HepG2 (cell line): ENCODE results near the gene NAV2. TPM values are rescaled to one million over a fixed set of nuclear protein-coding genes. Genes with fewer than 3 reads are reported as not detected.

Source experiments
- EED ChIP-seq: sonication (generic); formaldehyde crosslinking; IDR thresholded peaks from 2 replicates; pipeline ENCODE4 v1.5.0; 2020; ENCODE audit warnings: mild to moderate bottlenecking, missing genetic modification reagents
- ETV6 ChIP-seq: sonication (generic); formaldehyde crosslinking; conservative IDR thresholded peaks from 2 replicates; pipeline ENCODE4 v1.4.0; 2020; ENCODE audit warnings: missing genetic modification reagents
- IRX3 ChIP-seq: sonication (generic); formaldehyde crosslinking; IDR thresholded peaks from 2 replicates; pipeline ENCODE4 v1.8.1; 2023; ENCODE audit warnings: mild to moderate bottlenecking, low read depth, missing genetic modification reagents, borderline replicate concordance
- KAT7 ChIP-seq: IDR thresholded peaks from 2 replicates; pipeline ENCODE4 v1.6.1; 2018; ENCODE audit warnings: borderline replicate concordance, missing compliant biosample characterization
- NONO ChIP-seq, 2 experiments: fragments of 450-650 bp in 1 of 2; sonication (generic) in 1 of 2; formaldehyde crosslinking in 1 of 2; IDR thresholded peaks in 1 of 2; conservative IDR thresholded peaks in 1 of 2; 2 replicates each; pipeline versions ENCODE4 v1.6.1 to v1.8.0; 2017 to 2022; ENCODE audit warnings: mild to moderate bottlenecking in 1 of 2, missing genetic modification reagents in 1 of 2, moderate library complexity in 1 of 2
- NR2F1 ChIP-seq, 2 experiments: fragments of 450-650 bp in 1 of 2; formaldehyde crosslinking in 1 of 2; IDR thresholded peaks; 2 replicates each; pipeline versions ENCODE4 v1.5.0 to v1.6.1; 2016 to 2020; ENCODE audit warnings: mild to moderate bottlenecking in 1 of 2, missing compliant biosample characterization in 1 of 2, missing genetic modification reagents in 1 of 2, moderate library complexity in 1 of 2
- PHF20 ChIP-seq: sonication (generic); formaldehyde crosslinking; IDR thresholded peaks from 2 replicates; pipeline ENCODE4 v1.5.0; 2020; ENCODE audit warnings: mild to moderate bottlenecking, missing genetic modification reagents
- REPIN1 ChIP-seq: sonication (generic); formaldehyde crosslinking; IDR thresholded peaks from 2 replicates; pipeline ENCODE4 v1.8.0; 2022; ENCODE audit warnings: missing genetic modification reagents, low read depth, mild to moderate bottlenecking, borderline replicate concordance
- SOX5 ChIP-seq: IDR thresholded peaks from 2 replicates; pipeline ENCODE4 v1.6.1; 2016; ENCODE audit warnings: borderline replicate concordance
- TMF1 ChIP-seq: sonication (generic); formaldehyde crosslinking; IDR thresholded peaks from 2 replicates; pipeline ENCODE4 v1.8.1; 2022; ENCODE audit warnings: low read depth, missing genetic modification reagents
- ZFP82 ChIP-seq: sonication (generic); formaldehyde crosslinking; IDR thresholded peaks from 2 replicates; pipeline ENCODE4 v1.5.1; 2020; ENCODE audit warnings: mild to moderate bottlenecking, missing genetic modification reagents, borderline replicate concordance
- ZMAT3 ChIP-seq: sonication (generic); formaldehyde crosslinking; conservative IDR thresholded peaks from 2 replicates; pipeline ENCODE4 v1.7.0; 2021; ENCODE audit warnings: missing genetic modification reagents
- ZNF451 ChIP-seq: sonication (generic); formaldehyde crosslinking; IDR thresholded peaks from 2 replicates; pipeline ENCODE4 v1.5.0; 2020; ENCODE audit warnings: mild to moderate bottlenecking, missing genetic modification reagents
- ZNF598 ChIP-seq: sonication (generic); formaldehyde crosslinking; IDR thresholded peaks from 2 replicates; pipeline ENCODE4 v1.5.1; 2020; ENCODE audit warnings: mild to moderate bottlenecking, missing genetic modification reagents, borderline replicate concordance
- ZNF629 ChIP-seq: sonication (generic); formaldehyde crosslinking; conservative IDR thresholded peaks from 2 replicates; pipeline ENCODE4 v1.5.0; 2020; ENCODE audit warnings: missing genetic modification reagents
- ZNF652 ChIP-seq: IDR thresholded peaks from 2 replicates; pipeline ENCODE4 v1.6.1; 2016; ENCODE audit warnings: low read depth, borderline replicate concordance
- ZNF678 ChIP-seq: sonication (generic); formaldehyde crosslinking; IDR thresholded peaks from 2 replicates; pipeline ENCODE4 v1.4.0; 2020; ENCODE audit warnings: mild to moderate bottlenecking, missing genetic modification reagents
- ZNF749 ChIP-seq: sonication (generic); formaldehyde crosslinking; IDR thresholded peaks from 2 replicates; pipeline ENCODE4 v1.8.0; 2022; ENCODE audit warnings: mild to moderate bottlenecking, missing genetic modification reagents, moderate library complexity, borderline replicate concordance
- ZNF878 ChIP-seq: sonication (generic); formaldehyde crosslinking; IDR thresholded peaks from 2 replicates; pipeline ENCODE4 v1.8.1; 2023; ENCODE audit warnings: mild to moderate bottlenecking, missing genetic modification reagents, moderate library complexity
- polyA plus RNA-seq, 8 experiments: library from polyadenylated mRNA; depleted of rRNA in 3 of 8; stranded (reverse) in 7 of 8; unstranded in 1 of 8; fragments of >200 nt; fragmentation: Illumina TruSeq in 4 of 8; extraction: Trizol in 4 of 8; gene quantifications; 2 replicates each; pipeline versions ENCODE4 v1.2.1 to v1.2.3, GENCODE V29; 2011 to 2016; ENCODE audit warnings: low read depth in 4 of 8, missing spikeins in 1 of 8, mixed read lengths in 1 of 8; ENCODE audit not compliant: insufficient read depth in 1 of 8
- total RNA-seq, 5 experiments: library from RNA; depleted of rRNA; stranded (reverse); fragments of >200 nt; fragmentation: Illumina TruSeq; extraction: Trizol; gene quantifications; 2 replicates each; pipeline ENCODE4 v1.2.3, GENCODE V29; 2016; ENCODE audit warnings: low read depth in 1 of 5
- TF ChIP-seq, protein P1 (sequence below): sonication (generic); formaldehyde crosslinking; IDR thresholded peaks from 2 replicates; pipeline ENCODE4 v1.4.0; 2020; ENCODE audit warnings: low read depth, missing genetic modification reagents
- TF ChIP-seq, protein P2 (sequence below): sonication (generic); formaldehyde crosslinking; IDR thresholded peaks from 2 replicates; pipeline ENCODE4 v1.9.0; 2021; ENCODE audit warnings: missing genetic modification reagents, borderline replicate concordance
- TF ChIP-seq, protein P3 (sequence below): sonication (generic); formaldehyde crosslinking; IDR thresholded peaks from 2 replicates; pipeline ENCODE4 v1.9.0; 2021; ENCODE audit warnings: missing genetic modification reagents, mild to moderate bottlenecking, borderline replicate concordance

NAV2 gene
- total and polyA plus RNA-seq, 2 of the 13 experiments (the other 11 are each of a cell fraction or from before 2014, with no cell fraction given), result 9.3 to 34.6 TPM

DNA sequence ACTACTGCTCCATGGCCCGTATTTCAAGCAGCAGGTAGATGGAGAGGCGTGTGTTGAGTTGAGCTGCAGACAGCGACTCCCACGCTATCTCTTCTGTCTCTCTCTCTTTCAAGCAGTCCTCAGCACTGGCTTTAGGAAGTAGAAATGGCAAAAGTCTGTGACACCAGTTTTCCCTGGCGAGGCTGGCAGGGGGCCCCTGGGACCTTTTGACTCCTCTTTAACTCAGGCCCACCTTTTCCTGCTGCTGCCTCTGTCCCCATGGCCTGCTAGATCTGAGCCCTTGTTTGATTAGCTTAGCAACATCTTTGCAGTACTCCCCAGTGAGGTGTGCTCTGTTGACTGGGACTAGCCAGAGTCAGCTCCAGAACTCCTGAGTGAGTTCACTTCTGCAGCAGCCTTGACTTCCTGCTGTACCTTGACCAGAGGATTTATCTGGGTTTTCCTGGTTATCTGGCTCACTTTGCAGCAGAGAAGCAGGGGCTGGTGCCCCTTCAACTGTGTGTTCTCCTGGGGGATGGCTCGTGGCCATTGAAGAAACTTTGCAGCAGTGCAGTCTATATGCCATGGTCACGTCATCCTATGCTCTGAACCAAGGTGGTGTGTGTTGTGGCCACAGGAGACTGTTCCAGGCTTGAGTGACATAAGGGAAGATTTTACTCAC is 263.8 kb downstream of the NAV2 start (continued):
- TF ChIP-seq ZNF451 (CRISPR knock-in tag) (0 out of 2 replicates have a peak, but pooled peaks have one; percentile 51), ZNF878 (CRISPR knock-in tag) (no peak), ZNF749 (CRISPR knock-in tag) (no peak), TMF1 (CRISPR knock-in tag) (no peak), ZNF652 (CRISPR knock-in tag) (no peak), REPIN1 (CRISPR knock-in tag) (no peak; the same call in 1 of the 2 replicates), NONO (IDR thresholded peaks at IDR 0.05) (no peak), NONO (CRISPR knock-in tag; conservative IDR thresholded peaks at IDR 0.05) (peak; percentile 38; the same call in 1 of the 2 replicates), ZMAT3 (peak; percentile 32; the same call in 1 of the 2 replicates), ETV6 (no peak), EED (no peak), PHF20 (no peak), KAT7 (CRISPR knock-in tag) (no peak), IRX3 (CRISPR knock-in tag) (no peak), ZNF629 (CRISPR knock-in tag) (peak; percentile 53), ZNF678 (CRISPR knock-in tag) (no peak), NR2F1 (CRISPR knock-in tag; IDR thresholded peaks at IDR 0.05) (0 out of 4 replicates have a peak, but pooled peaks of 1 of the 2 experiments have one; percentile 12), ZNF598 (CRISPR knock-in tag) (no peak), SOX5 (CRISPR knock-in tag) (no peak), ZFP82 (CRISPR knock-in tag) (no peak)
- TF ChIP-seq, protein P1, sequence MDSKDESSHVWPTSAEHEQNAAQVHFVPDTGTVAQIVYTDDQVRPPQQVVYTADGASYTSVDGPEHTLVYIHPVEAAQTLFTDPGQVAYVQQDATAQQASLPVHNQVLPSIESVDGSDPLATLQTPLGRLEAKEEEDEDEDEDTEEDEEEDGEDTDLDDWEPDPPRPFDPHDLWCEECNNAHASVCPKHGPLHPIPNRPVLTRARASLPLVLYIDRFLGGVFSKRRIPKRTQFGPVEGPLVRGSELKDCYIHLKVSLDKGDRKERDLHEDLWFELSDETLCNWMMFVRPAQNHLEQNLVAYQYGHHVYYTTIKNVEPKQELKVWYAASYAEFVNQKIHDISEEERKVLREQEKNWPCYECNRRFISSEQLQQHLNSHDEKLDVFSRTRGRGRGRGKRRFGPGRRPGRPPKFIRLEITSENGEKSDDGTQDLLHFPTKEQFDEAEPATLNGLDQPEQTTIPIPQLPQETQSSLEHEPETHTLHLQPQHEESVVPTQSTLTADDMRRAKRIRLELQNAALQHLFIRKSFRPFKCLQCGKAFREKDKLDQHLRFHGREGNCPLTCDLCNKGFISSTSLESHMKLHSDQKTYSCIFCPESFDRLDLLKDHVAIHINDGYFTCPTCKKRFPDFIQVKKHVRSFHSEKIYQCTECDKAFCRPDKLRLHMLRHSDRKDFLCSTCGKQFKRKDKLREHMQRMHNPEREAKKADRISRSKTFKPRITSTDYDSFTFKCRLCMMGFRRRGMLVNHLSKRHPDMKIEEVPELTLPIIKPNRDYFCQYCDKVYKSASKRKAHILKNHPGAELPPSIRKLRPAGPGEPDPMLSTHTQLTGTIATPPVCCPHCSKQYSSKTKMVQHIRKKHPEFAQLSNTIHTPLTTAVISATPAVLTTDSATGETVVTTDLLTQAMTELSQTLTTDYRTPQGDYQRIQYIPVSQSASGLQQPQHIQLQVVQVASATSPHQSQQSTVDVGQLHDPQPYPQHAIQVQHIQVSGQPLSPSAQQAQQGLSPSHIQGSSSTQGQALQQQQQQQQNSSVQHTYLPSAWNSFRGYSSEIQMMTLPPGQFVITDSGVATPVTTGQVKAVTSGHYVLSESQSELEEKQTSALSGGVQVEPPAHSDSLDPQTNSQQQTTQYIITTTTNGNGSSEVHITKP (CRISPR knock-in tag), result no peak
- TF ChIP-seq, protein P2, sequence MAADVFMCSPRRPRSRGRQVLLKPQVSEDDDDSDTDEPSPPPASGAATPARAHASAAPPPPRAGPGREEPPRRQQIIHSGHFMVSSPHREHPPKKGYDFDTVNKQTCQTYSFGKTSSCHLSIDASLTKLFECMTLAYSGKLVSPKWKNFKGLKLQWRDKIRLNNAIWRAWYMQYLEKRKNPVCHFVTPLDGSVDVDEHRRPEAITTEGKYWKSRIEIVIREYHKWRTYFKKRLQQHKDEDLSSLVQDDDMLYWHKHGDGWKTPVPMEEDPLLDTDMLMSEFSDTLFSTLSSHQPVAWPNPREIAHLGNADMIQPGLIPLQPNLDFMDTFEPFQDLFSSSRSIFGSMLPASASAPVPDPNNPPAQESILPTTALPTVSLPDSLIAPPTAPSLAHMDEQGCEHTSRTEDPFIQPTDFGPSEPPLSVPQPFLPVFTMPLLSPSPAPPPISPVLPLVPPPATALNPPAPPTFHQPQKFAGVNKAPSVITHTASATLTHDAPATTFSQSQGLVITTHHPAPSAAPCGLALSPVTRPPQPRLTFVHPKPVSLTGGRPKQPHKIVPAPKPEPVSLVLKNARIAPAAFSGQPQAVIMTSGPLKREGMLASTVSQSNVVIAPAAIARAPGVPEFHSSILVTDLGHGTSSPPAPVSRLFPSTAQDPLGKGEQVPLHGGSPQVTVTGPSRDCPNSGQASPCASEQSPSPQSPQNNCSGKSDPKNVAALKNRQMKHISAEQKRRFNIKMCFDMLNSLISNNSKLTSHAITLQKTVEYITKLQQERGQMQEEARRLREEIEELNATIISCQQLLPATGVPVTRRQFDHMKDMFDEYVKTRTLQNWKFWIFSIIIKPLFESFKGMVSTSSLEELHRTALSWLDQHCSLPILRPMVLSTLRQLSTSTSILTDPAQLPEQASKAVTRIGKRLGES (CRISPR knock-in tag), result no peak
- TF ChIP-seq, protein P3, sequence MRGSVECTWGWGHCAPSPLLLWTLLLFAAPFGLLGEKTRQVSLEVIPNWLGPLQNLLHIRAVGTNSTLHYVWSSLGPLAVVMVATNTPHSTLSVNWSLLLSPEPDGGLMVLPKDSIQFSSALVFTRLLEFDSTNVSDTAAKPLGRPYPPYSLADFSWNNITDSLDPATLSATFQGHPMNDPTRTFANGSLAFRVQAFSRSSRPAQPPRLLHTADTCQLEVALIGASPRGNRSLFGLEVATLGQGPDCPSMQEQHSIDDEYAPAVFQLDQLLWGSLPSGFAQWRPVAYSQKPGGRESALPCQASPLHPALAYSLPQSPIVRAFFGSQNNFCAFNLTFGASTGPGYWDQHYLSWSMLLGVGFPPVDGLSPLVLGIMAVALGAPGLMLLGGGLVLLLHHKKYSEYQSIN (CRISPR knock-in tag), result no peak
